C4-2B (cell line): ENCODE measurements around the gene CDCA3.

Source experiments
- ZFX ChIP-seq: fragments of 450-650 bp; IDR thresholded peaks from 2 replicates; pipeline ENCODE4 v1.6.1; 2017
- TF ChIP-seq, protein P1 (sequence below): fragments of 450-650 bp; conservative IDR thresholded peaks from 2 replicates; pipeline ENCODE4 v1.5.1; 2017; ENCODE audit warnings: mild to moderate bottlenecking

DNA sequence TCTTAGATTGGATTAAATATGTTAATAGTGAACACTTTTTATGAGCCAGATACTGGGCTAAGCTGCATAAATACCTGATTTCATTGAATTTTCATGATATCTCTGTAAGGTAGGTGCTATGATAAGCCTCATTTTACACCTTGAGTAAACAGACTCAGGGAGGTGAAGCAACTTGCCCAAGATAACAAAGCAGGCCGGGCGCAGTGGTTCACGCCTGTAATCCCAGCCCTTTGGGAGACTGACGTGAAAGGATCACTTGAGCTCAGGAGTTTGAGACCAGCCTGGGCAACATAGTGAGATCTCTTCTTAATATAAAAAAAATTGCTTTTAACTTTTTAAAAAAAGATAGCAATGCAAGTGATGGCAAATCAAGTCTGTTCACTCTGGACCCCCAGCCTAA lies 9.0 kb downstream of the CDCA3 start:
- TF ChIP-seq, protein P1, sequence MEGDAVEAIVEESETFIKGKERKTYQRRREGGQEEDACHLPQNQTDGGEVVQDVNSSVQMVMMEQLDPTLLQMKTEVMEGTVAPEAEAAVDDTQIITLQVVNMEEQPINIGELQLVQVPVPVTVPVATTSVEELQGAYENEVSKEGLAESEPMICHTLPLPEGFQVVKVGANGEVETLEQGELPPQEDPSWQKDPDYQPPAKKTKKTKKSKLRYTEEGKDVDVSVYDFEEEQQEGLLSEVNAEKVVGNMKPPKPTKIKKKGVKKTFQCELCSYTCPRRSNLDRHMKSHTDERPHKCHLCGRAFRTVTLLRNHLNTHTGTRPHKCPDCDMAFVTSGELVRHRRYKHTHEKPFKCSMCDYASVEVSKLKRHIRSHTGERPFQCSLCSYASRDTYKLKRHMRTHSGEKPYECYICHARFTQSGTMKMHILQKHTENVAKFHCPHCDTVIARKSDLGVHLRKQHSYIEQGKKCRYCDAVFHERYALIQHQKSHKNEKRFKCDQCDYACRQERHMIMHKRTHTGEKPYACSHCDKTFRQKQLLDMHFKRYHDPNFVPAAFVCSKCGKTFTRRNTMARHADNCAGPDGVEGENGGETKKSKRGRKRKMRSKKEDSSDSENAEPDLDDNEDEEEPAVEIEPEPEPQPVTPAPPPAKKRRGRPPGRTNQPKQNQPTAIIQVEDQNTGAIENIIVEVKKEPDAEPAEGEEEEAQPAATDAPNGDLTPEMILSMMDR: no peak
- TF ChIP-seq ZFX: no peak
